ENCODE measurements around the gene SMOC2.

Gene SMOC2

GRCh38 chr6:168706471-168707177 is 265.6 kb downstream of the SMOC2 start:
- TF ChIP-seq EP300 (IDR thresholded peaks at IDR 0.05; ENCODE audit: borderline replicate concordance) (no peak), REST (IDR thresholded peaks at IDR 0.05; ENCODE audit: low read depth) (no peak), FOXM1 (IDR thresholded peaks at IDR 0.05; ENCODE audit: borderline replicate concordance, low read depth) (no peak), ZBTB7A (IDR thresholded peaks at IDR 0.05; ENCODE audit: low read depth) (no peak)

GRCh38 chr6:168708526-168708925 is 267.5 kb downstream of the SMOC2 start:
- TF ChIP-seq EP300 (IDR thresholded peaks at IDR 0.05; ENCODE audit: borderline replicate concordance) (no peak), NFIC (IDR thresholded peaks at IDR 0.05) (no peak), ZBTB7A (IDR thresholded peaks at IDR 0.05; ENCODE audit: low read depth) (no peak), CREB1 (IDR thresholded peaks at IDR 0.05; ENCODE audit: low read depth) (no peak), EGR1 (IDR thresholded peaks at IDR 0.05) (no peak), TAF1 (IDR thresholded peaks at IDR 0.05; ENCODE audit: low read depth) (no peak), MAX (IDR thresholded peaks at IDR 0.05) (no peak), TCF12 (IDR thresholded peaks at IDR 0.05; ENCODE audit: low read depth) (no peak), YY1 (IDR thresholded peaks at IDR 0.05; ENCODE audit: low read depth) (no peak), REST (IDR thresholded peaks at IDR 0.05; ENCODE audit: low read depth) (no peak), USF1 (IDR thresholded peaks at IDR 0.05) (no peak), FOXM1 (IDR thresholded peaks at IDR 0.05; ENCODE audit: borderline replicate concordance, low read depth) (no peak), RAD21 (IDR thresholded peaks at IDR 0.05; ENCODE audit: low read depth) (no peak), TEAD4 (IDR thresholded peaks at IDR 0.05) (no peak), CEBPB (IDR thresholded peaks at IDR 0.05) (no peak)

- no peak for TF ChIP-seq USF1 (IDR thresholded peaks at IDR 0.05)
- TF ChIP-seq NFIC (IDR thresholded peaks at IDR 0.05) = no peak
- TF ChIP-seq TAF1 (IDR thresholded peaks at IDR 0.05; ENCODE audit: low read depth) = no peak
- no peak for TF ChIP-seq REST (IDR thresholded peaks at IDR 0.05; ENCODE audit: low read depth)
- TF ChIP-seq EGR1 (IDR thresholded peaks at IDR 0.05) = no peak
- TF ChIP-seq FOXM1 (IDR thresholded peaks at IDR 0.05; ENCODE audit: borderline replicate concordance, low read depth) = no peak
- no peak for TF ChIP-seq TCF12 (IDR thresholded peaks at IDR 0.05; ENCODE audit: low read depth)
These were observed 268.0 kb downstream of the SMOC2 start for GRCh38 chr6:168708984-168709383.

- TF ChIP-seq REST (IDR thresholded peaks at IDR 0.05; ENCODE audit: low read depth) = no peak
- TF ChIP-seq ZBTB7A (IDR thresholded peaks at IDR 0.05; ENCODE audit: low read depth) = no peak
- TF ChIP-seq YY1 (IDR thresholded peaks at IDR 0.05; ENCODE audit: low read depth) = no peak
- no peak for TF ChIP-seq RAD21 (IDR thresholded peaks at IDR 0.05; ENCODE audit: low read depth)
- TF ChIP-seq NFIC (IDR thresholded peaks at IDR 0.05) = no peak
- no peak for TF ChIP-seq FOXM1 (IDR thresholded peaks at IDR 0.05; ENCODE audit: borderline replicate concordance, low read depth)
- TF ChIP-seq EGR1 (IDR thresholded peaks at IDR 0.05) = no peak
- TF ChIP-seq TAF1 (IDR thresholded peaks at IDR 0.05; ENCODE audit: low read depth) = no peak
- no peak for TF ChIP-seq MAX (IDR thresholded peaks at IDR 0.05)
- TF ChIP-seq EP300 (IDR thresholded peaks at IDR 0.05; ENCODE audit: borderline replicate concordance) = no peak
- TF ChIP-seq USF1 (IDR thresholded peaks at IDR 0.05) = no peak
- no peak for TF ChIP-seq TEAD4 (IDR thresholded peaks at IDR 0.05)
- TF ChIP-seq CREB1 (IDR thresholded peaks at IDR 0.05; ENCODE audit: low read depth) = no peak
- no peak for TF ChIP-seq TCF12 (IDR thresholded peaks at IDR 0.05; ENCODE audit: low read depth)
- TF ChIP-seq CEBPB (IDR thresholded peaks at IDR 0.05) = no peak
These were observed 268.4 kb downstream of the SMOC2 start for GRCh38 chr6:168709390-168709789.
